Hepatocyte (in vitro differentiated cells): ENCODE data around the gene TXLNG. TPM values are rescaled to one million over a fixed set of nuclear protein-coding genes. Genes with fewer than 3 reads are reported as not detected.

Source experiments
- DNase-seq: peaks from one replicate; pipeline ENCODE4 v3.0.0-alpha.2; 2016; ENCODE audit warnings: low spot score
- H2AFZ ChIP-seq: fragments of 200-600 bp; sonication (generic); 2 replicates; pipeline ENCODE4 v1.6.0; 2016; ENCODE audit warnings: antibody characterized with exemption, mild to moderate bottlenecking
- H3K27ac ChIP-seq: fragments of 200-600 bp; sonication (generic); 2 replicates; pipeline ENCODE4 v1.5.1; 2016; ENCODE audit warnings: mild to moderate bottlenecking
- H3K27me3 ChIP-seq: fragments of 200-600 bp; sonication (generic); 2 replicates; pipeline ENCODE4 v1.6.1; 2016
- H3K36me3 ChIP-seq: fragments of 200-600 bp; sonication (generic); replicated peaks from 2 replicates; pipeline ENCODE4 v1.5.1; 2016; ENCODE audit warnings: low read depth; ENCODE audit not compliant: insufficient read depth
- H3K4me1 ChIP-seq: fragments of 200-600 bp; sonication (generic); 2 replicates; pipeline ENCODE4 v1.5.1; 2016; ENCODE audit warnings: mild to moderate bottlenecking, moderate library complexity; ENCODE audit not compliant: insufficient read depth
- H3K4me2 ChIP-seq: fragments of 200-600 bp; sonication (generic); 2 replicates; pipeline ENCODE4 v1.6.0; 2016
- H3K4me3 ChIP-seq: fragments of 200-600 bp; sonication (generic); 2 replicates; pipeline ENCODE4 v1.5.1; 2016; ENCODE audit warnings: mild to moderate bottlenecking
- H3K79me2 ChIP-seq: fragments of 200-600 bp; sonication (generic); 2 replicates; pipeline ENCODE4 v1.6.0; 2017; ENCODE audit warnings: mild to moderate bottlenecking
- H3K9me2 ChIP-seq: fragments of 200-600 bp; sonication (generic); replicated peaks from 2 replicates; pipeline ENCODE4 v1.6.0; 2017; ENCODE audit warnings: mild to moderate bottlenecking; ENCODE audit not compliant: insufficient read depth
- H3K9me3 ChIP-seq: fragments of 200-600 bp; sonication (generic); 2 replicates; pipeline ENCODE4 v1.5.1; 2016; ENCODE audit warnings: low read depth, mild to moderate bottlenecking
- H4K20me1 ChIP-seq: fragments of 200-600 bp; sonication (generic); 2 replicates; pipeline ENCODE4 v1.6.0; 2016; ENCODE audit warnings: mild to moderate bottlenecking; ENCODE audit not compliant: insufficient read depth, poor library complexity, severe bottlenecking
- EZH2 ChIP-seq: fragments of 200-600 bp; sonication (generic); IDR thresholded peaks from 2 replicates; pipeline ENCODE4 v1.6.1; 2016; ENCODE audit warnings: antibody characterized with exemption, mild to moderate bottlenecking, borderline replicate concordance
- EZH2phosphoT487 ChIP-seq: fragments of 200-600 bp; sonication (generic); IDR thresholded peaks from one replicate; pipeline ENCODE4 v1.6.1; 2018; ENCODE audit warnings: antibody characterized with exemption, mild to moderate bottlenecking, low read depth, moderate library complexity; ENCODE audit not compliant: unreplicated experiment, severe bottlenecking
- WGBS: methylation state at CpG from one replicate; pipeline ENCODE4 v1.1.6; 2016; ENCODE audit warnings: low lambda C conversion rate; ENCODE audit errors: missing lambda C conversion rate; 5-methylcytosine and 5-hydroxymethylcytosine counted together
- polyA plus RNA-seq: library from polyadenylated mRNA; unstranded; fragments of >200 nt; fragmentation: Nextera tagmentation; extraction: Ambion mirVana; gene quantifications from 2 replicates; pipeline ENCODE4 v1.2.1, GENCODE V29; 2016
- total RNA-seq: library from RNA; depleted of rRNA; stranded (reverse); fragments of >200 nt; gene quantifications from 2 replicates; pipeline ENCODE4 v1.2.3, GENCODE V29; 2014
- TF ChIP-seq, protein P1 (sequence below): fragments of 200-600 bp; sonication (generic); IDR thresholded peaks from 2 replicates; pipeline ENCODE4 v1.5.1; 2016; ENCODE audit warnings: antibody characterized with exemption, mild to moderate bottlenecking; ENCODE audit not compliant: poor library complexity

TXLNG gene
- total and polyA plus RNA-seq, 2 experiments from 2014 or later = 9.7 to 23.4 TPM

DNA sequence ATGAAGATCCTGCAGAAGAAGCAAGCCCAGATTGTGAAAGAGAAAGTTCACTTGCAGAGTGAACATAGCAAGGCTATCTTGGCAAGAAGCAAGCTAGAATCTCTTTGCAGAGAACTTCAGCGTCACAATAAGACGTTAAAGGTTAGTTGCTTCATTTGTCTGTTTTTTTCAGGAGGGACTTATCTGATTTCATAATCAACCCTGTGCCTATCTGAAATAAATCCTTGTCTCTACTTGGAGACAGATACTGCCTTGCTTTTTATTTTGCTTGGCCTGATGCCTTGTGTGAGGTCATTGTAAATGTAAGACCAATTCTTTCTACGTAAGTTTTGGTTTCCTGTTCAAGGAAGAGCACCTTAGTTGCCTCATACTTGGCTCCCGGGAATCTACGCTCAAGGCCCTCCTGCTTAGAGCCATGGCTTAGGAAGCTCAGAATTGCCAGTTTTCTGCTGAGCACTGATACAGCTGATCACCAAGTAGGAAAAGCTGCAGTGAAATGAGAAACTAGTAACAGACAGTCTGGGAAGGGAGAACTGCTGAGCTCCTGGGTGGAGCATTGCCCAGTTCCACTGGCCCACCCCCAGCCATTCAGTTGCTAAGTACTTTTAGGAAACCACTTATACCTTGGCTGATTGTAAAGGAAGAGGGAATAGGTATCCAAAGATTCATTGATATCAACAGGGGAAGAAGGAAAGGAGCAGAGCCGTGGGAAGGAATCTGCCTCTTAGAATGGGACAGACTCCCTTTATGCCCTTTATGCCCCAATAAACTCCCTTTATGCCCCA, 42.0 kb downstream of the TXLNG start:
- Histone ChIP-seq H3K4me3 (no peak overlapping the region), H4K20me1 (no peaks in the 10 kb centered on the region), H3K9me2 (no peaks in the 10 kb centered on the region), H3K4me1 (peaks cover 5% of the 10 kb centered on the region), H3K27me3 (no peaks in the 10 kb centered on the region), H3K27ac (peak overlapping the region; percentile 40), H3K79me2 (no peaks in the 10 kb centered on the region), H3K36me3 (no peaks in the 10 kb centered on the region), H3K4me2 (peak overlapping the region; percentile 22), H3K9me3 (no peaks in the 10 kb centered on the region), H2AFZ (no peak overlapping the region)
- DNase-seq = peak; percentile 60
- WGBS = 71% methylated on average over 6 of the region's 6 CpGs
- TF ChIP-seq, protein P1, sequence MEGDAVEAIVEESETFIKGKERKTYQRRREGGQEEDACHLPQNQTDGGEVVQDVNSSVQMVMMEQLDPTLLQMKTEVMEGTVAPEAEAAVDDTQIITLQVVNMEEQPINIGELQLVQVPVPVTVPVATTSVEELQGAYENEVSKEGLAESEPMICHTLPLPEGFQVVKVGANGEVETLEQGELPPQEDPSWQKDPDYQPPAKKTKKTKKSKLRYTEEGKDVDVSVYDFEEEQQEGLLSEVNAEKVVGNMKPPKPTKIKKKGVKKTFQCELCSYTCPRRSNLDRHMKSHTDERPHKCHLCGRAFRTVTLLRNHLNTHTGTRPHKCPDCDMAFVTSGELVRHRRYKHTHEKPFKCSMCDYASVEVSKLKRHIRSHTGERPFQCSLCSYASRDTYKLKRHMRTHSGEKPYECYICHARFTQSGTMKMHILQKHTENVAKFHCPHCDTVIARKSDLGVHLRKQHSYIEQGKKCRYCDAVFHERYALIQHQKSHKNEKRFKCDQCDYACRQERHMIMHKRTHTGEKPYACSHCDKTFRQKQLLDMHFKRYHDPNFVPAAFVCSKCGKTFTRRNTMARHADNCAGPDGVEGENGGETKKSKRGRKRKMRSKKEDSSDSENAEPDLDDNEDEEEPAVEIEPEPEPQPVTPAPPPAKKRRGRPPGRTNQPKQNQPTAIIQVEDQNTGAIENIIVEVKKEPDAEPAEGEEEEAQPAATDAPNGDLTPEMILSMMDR = no peak
- TF ChIP-seq EZH2 (no peak), EZH2phosphoT487 (no peak)

DNA sequence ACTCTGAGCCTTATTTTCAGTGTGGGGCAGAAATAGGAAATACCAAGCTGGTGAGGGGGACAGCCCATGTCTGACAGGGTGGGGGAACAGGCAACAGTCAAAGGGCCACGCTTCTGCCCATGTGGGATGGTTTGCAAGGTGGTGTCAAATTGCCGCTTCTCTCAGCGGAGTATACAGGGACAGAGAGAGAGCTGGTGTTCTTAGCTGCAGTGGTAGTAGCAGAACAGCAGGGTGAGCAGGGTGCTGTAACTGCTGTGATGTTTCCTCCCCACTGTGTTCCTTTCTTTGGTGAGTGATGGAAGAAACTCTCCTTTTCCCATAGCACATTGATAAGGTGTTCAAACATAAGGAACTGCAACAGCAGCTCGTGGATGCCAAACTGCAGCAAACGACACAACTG, 46.0 kb downstream of the TXLNG start:
- Histone ChIP-seq H3K4me3 (no peak overlapping the region), H3K4me2 (no peak overlapping the region), H2AFZ (no peak overlapping the region), H3K36me3 (no peaks in the 10 kb centered on the region), H3K9me3 (no peaks in the 10 kb centered on the region), H3K79me2 (no peaks in the 10 kb centered on the region), H4K20me1 (no peaks in the 10 kb centered on the region), H3K9me2 (no peaks in the 10 kb centered on the region), H3K27me3 (no peaks in the 10 kb centered on the region), H3K4me1 (peaks cover 3% of the 10 kb centered on the region), H3K27ac (no peak overlapping the region)
- TF ChIP-seq, protein P1 = no peak
- TF ChIP-seq EZH2phosphoT487 (no peak), EZH2 (no peak)
- 58% methylated on average over 5 of the region's 5 CpGs for WGBS
- DNase-seq = no peak

DNA sequence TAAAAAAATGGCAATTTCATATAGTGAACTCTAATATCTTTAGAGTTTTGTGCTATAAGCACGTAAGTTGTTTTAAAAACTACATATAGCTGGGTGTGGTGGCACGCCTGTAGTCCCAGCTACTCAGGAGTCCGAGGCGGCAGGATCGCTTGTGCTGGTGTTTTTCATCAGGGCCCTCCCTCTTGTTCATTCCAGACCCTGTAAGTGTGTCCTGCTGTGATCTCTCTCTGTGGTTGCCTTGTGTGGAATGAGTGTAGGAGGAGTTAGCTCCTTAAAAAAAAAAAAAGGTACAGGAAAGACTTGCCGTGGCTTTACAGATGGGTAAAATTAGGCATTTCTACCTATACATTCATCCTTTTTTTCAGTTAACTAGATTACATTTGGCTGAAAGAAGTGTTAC, 48.5 kb downstream of the TXLNG start:
- Histone ChIP-seq H3K36me3 (no peaks in the 10 kb centered on the region), H3K4me2 (no peak overlapping the region), H3K4me3 (no peak overlapping the region), H3K9me3 (no peaks in the 10 kb centered on the region), H3K27ac (no peak overlapping the region), H4K20me1 (no peaks in the 10 kb centered on the region), H3K79me2 (no peaks in the 10 kb centered on the region), H2AFZ (no peak overlapping the region), H3K4me1 (no peaks in the 10 kb centered on the region), H3K9me2 (no peaks in the 10 kb centered on the region), H3K27me3 (no peaks in the 10 kb centered on the region)
- DNase-seq = no peak
- TF ChIP-seq, protein P1 = no peak
- TF ChIP-seq EZH2phosphoT487 = no peak
- TF ChIP-seq EZH2 = no peak
- WGBS = 83% methylated on average over 6 of the region's 6 CpGs

DNA sequence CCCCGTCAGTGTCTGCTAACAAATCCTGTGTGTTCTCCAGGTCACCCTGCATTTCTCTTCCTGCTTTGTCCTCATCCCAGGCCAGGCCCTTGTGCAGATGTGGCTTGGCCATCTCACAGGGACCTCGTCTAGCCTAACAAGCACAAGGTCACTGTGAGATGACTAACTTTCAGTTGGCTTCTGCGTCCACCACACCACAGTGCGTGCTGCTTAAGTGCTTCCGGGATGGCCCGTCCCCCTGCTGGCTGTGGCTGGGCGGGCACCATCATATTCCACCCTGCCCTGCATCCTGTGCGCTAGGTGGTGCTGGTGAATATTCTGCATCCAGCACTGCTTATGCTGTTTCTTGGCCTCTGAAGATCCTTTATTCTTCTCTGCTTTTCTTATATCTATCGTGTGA, 50.1 kb downstream of the TXLNG start:
- Histone ChIP-seq H3K9me2 (no peaks in the 10 kb centered on the region), H3K27me3 (no peaks in the 10 kb centered on the region), H3K36me3 (no peaks in the 10 kb centered on the region), H3K4me2 (no peak overlapping the region), H3K79me2 (no peaks in the 10 kb centered on the region), H2AFZ (no peak overlapping the region), H3K4me3 (no peak overlapping the region), H3K27ac (no peak overlapping the region), H3K9me3 (no peaks in the 10 kb centered on the region), H3K4me1 (no peaks in the 10 kb centered on the region), H4K20me1 (no peaks in the 10 kb centered on the region)
- WGBS = 63% methylated on average over 9 of the region's 9 CpGs
- TF ChIP-seq EZH2phosphoT487 = no peak
- TF ChIP-seq, protein P1 = peak; percentile 44
- no peak for TF ChIP-seq EZH2
- peak; percentile 60 for DNase-seq
